Pancreas (tissue), 10 donors: Measurements from ENCODE around the gene SYNPO2. TPM values are rescaled to one million over a fixed set of nuclear protein-coding genes. Genes with fewer than 3 reads are reported as not detected.

ENCODE experiments used
- ATAC-seq, 4 donors: fragments of 200-7000 bp; cut with Tn5 transposase; one replicate each; pipeline versions ENCODE4 v1.8.0 to v1.9.1; 2020; ENCODE audit warnings: mild to moderate bottlenecking in 4 of 4, moderate library complexity in 4 of 4
- DNase-seq, 6 donors: peaks; one replicate each; pipeline ENCODE4 v3.0.0-alpha.2; 2020
- FAIRE-seq: peaks from 2 replicates; lab custom pipeline; 2012; peaks lifted over from hg19 to GRCh38; lab: Jason Lieb, UNC
- H3K27ac ChIP-seq, 4 donors: fragments of 200-600 bp; sonication (generic); 1 replicate in 3 of 4; 2 replicates in 1 of 4; pipeline versions ENCODE4 v1.5.0 to v1.8.0; 2020
- H3K27me3 ChIP-seq, 4 donors: fragments of 200-600 bp; one replicate each; pipeline ENCODE4 v1.8.0; 2021
- H3K36me3 ChIP-seq, 3 donors: fragments of 200-600 bp; sonication (generic) in 1 of 3; one replicate each; pipeline versions ENCODE4 v1.5.0 to v1.8.0; 2020 to 2021
- H3K4me1 ChIP-seq, 3 donors: fragments of 200-600 bp; one replicate each; pipeline ENCODE4 v1.8.0; 2021
- H3K4me3 ChIP-seq, 4 donors: fragments of 200-600 bp; sonication (generic) in 2 of 4; one replicate each; pipeline versions ENCODE4 v1.5.0 to v1.8.0; 2020 to 2021
- H3K9me3 ChIP-seq, 4 donors: fragments of 200-600 bp; one replicate each; pipeline ENCODE4 v1.8.0; 2021
- WGBS, 2 donors: extraction: QIAGEN DNeasy Blood & Tissue Kit; methylation state at CpG; one replicate each; pipeline ENCODE4 v1.1.7; 2013; 5-methylcytosine and 5-hydroxymethylcytosine counted together
- intact Hi-C, 3 donors: fragments of 100-400 bp; cut with DNase I; formaldehyde crosslinking; loops; one replicate each; pipeline versions ENCODE4 v1.11.1 to v1.14.2; 2022
- polyA plus RNA-seq, 2 donors: library from polyadenylated mRNA; stranded (reverse); fragments of 200-250 nt; gene quantifications; one replicate each; pipeline ENCODE4 v1.2.3, GENCODE V29; 2013
- total RNA-seq, 6 donors: library from RNA; stranded (reverse); fragmentation: NEBNext Ultra II Directional in 4 of 6; extraction: Animal tissue kit (Norgen Biotek cat#: 25700) in 4 of 6; gene quantifications; one replicate each; pipeline versions ENCODE4 v1.2.1 to v1.2.4, GENCODE V29; 2021 to 2023
- TF ChIP-seq, protein P1 (sequence below), 4 donors: fragments of 200-600 bp; sonication (generic) in 3 of 4; IDR thresholded peaks; one replicate each; pipeline versions ENCODE4 v1.5.0 to v1.8.0; 2021; ENCODE audit warnings: antibody characterized with exemption in 4 of 4
- donor health status: healthy with polysubstance abuse.
- donor health status: DM: no; HTN: no; CAD: no; lungs with moderate emphysema.
- donor health status: DM: no; HTN: no; CAD: no.
- donor health status: control.
- donor health status: control.
- donor health status: Bipolar disorder and iron deficiency.
- donor health status: DM: yes; HTN: yes; CAD: no.
- donor health status: DM: no; HTN: no; CAD: no.
- donor health status: DM: no; HTN: no; CAD: no.
- donor health status: DM: yes; HTN: yes; CAD: no.

SYNPO2 gene
- total and polyA plus RNA-seq, 8 donors, result 2.1 to 10.9 (median 4.1) TPM

DNA sequence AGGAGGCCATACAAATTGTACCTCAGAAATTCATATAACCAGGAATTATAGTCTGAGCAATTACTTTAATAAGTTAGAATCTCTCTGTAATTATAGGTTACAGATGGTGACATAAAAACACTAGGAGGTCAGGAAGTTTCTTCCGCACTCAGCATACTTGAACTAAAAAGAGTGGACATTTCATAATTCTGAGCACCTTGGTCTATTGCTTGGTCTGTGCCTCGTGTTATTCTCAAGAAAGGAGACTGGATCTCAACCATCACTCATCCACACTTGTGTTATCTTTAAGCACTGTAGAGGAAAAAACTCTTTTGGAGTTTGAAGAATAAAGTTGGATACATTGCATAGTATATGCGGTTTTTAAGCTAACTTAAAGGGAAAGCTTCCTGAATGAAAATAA lies 91.1 kb downstream of the SYNPO2 start:
- ATAC-seq (no peak), FAIRE-seq (no peak), DNase-seq (no peak)
- H3K9me3 ChIP-seq, result no peaks in the 10 kb centered on the region
- no peak overlapping the region for H3K27ac ChIP-seq
- H3K4me1 ChIP-seq, result no peaks in the 10 kb centered on the region
- WGBS, 2 donors, result 67 to 73% methylated on average over 3 of the region's 3 CpGs
- no peak overlapping the region for H3K4me3 ChIP-seq
- H3K27me3 ChIP-seq, result no peaks in the 10 kb centered on the region
- H3K36me3 ChIP-seq, result no peaks in the 10 kb centered on the region
- intact Hi-C loops, result no loop called here
- TF ChIP-seq, protein P1, sequence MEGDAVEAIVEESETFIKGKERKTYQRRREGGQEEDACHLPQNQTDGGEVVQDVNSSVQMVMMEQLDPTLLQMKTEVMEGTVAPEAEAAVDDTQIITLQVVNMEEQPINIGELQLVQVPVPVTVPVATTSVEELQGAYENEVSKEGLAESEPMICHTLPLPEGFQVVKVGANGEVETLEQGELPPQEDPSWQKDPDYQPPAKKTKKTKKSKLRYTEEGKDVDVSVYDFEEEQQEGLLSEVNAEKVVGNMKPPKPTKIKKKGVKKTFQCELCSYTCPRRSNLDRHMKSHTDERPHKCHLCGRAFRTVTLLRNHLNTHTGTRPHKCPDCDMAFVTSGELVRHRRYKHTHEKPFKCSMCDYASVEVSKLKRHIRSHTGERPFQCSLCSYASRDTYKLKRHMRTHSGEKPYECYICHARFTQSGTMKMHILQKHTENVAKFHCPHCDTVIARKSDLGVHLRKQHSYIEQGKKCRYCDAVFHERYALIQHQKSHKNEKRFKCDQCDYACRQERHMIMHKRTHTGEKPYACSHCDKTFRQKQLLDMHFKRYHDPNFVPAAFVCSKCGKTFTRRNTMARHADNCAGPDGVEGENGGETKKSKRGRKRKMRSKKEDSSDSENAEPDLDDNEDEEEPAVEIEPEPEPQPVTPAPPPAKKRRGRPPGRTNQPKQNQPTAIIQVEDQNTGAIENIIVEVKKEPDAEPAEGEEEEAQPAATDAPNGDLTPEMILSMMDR (IDR thresholded peaks at IDR 0.05), result no peak

DNA sequence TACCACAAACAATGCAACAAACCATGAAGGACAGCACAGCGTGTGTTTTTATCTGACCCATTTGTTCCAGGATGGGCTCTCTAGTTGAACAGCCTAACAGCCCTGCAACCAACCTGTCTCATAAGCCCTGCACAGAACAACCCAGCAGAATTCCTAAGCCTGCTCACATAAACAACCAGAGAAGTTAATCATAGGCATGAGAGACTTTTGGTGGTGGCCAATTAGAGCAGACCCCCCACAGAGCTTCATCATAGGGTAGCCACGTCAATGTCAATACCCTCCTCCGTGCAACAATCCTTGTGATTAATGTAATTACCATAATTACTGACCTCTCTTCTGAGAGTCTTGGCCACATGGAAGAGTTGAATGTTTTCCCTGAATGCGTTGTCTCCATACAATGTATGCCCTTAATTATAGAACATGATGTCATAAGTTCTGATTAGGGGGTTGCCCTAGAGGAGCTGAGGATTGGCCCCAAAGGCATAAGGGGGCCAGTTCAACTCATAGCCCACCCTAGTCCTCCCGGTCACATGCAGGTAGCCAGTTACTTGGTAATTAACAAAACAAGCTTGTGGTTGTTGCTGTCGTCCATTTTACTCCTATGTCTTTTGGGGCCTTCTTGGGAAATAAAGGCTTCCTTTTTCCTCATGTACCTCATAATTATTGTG lies 92.7 kb downstream of the SYNPO2 start:
- intact Hi-C loops, result no loop called here
- DNase-seq, result no peak
- 35 to 36% methylated on average over 6 of the region's 6 CpGs for WGBS, 2 donors

DNA sequence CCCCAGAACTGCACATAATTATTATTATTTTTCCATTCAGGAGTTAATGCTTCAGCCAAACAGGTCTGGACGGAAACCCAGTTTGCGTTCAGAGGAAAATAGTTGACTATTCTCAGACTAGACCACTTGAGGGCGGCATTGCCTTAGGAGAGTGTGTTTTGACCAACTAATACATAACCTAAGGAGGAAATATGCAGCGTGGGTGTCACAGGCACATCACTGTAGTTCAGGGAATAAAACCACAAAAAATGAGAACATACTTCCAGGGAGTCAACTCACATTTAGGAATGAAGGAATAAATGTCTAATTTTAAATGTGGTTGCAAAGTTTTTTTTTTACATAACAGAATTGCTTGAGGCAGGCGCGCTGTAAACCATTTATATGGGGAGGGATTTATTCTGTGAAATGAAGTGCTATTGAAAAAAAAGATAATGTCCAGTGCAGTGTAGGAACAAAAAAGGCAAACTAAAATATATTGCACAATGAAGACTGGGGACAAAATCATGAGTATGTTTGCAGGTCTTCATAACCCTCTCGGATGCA lies 93.3 kb downstream of the SYNPO2 start:
- no peaks in the 10 kb centered on the region for H3K27me3 ChIP-seq
- no peaks in the 10 kb centered on the region for H3K9me3 ChIP-seq
- no peaks in the 10 kb centered on the region for H3K36me3 ChIP-seq
- ATAC-seq (peak; percentile 87 to 98 (median 97)), DNase-seq (peak in 4 of 6 donors; percentile 42 to 67 (median 50)), FAIRE-seq (peak; percentile 84)
- H3K4me1 ChIP-seq, result no peaks in the 10 kb centered on the region
- no peak overlapping the region for H3K4me3 ChIP-seq
- TF ChIP-seq, protein P1 (IDR thresholded peaks at IDR 0.05), result peak; percentile 27 to 59 (median 48)
- intact Hi-C loops, result no loop called here
- H3K27ac ChIP-seq, result no peak overlapping the region
- WGBS, 2 donors, result 39 to 40% methylated on average over 7 of the region's 7 CpGs

More for the DNA sequence above, 92.7 kb downstream of the SYNPO2 start:
- ATAC-seq (peak in 1 of 4 donors; percentile 8), FAIRE-seq (no peak)
- no peak overlapping the region for H3K27ac ChIP-seq
- TF ChIP-seq, protein P1 (IDR thresholded peaks at IDR 0.05), result no peak
- H3K36me3 ChIP-seq, result no peaks in the 10 kb centered on the region
- H3K4me1 ChIP-seq, result no peaks in the 10 kb centered on the region
- H3K9me3 ChIP-seq, result no peaks in the 10 kb centered on the region
- no peaks in the 10 kb centered on the region for H3K27me3 ChIP-seq
- no peak overlapping the region for H3K4me3 ChIP-seq

DNA sequence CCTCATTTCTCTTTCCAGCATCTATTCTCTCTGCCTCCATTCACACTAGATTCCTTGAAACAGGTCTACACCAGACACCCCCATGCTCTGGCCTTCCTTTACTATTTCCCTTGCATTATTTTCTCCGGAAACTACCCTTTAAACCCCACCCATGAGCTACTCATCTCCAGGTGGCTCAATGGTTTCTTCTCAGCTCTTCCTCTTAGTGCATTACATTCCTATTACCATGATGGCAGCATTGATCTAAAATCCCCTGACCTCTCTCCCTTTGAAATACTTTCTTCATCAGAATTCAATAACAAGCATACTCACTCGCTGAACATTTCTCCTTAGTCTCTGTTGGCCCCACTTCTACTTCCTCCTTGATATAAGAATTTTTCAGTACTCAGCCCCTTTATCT lies 94.6 kb downstream of the SYNPO2 start:
- Histone ChIP-seq H3K27ac (no peak overlapping the region), H3K9me3 (no peaks in the 10 kb centered on the region), H3K36me3 (no peaks in the 10 kb centered on the region), H3K27me3 (no peaks in the 10 kb centered on the region), H3K4me1 (no peaks in the 10 kb centered on the region), H3K4me3 (no peak overlapping the region)
- WGBS, 2 donors, result 73 to 75% methylated on average over 2 of the region's 2 CpGs
- TF ChIP-seq, protein P1 (IDR thresholded peaks at IDR 0.05), result no peak
- ATAC-seq (no peak), FAIRE-seq (no peak), DNase-seq (no peak)
- intact Hi-C loops, result no loop called here

DNA sequence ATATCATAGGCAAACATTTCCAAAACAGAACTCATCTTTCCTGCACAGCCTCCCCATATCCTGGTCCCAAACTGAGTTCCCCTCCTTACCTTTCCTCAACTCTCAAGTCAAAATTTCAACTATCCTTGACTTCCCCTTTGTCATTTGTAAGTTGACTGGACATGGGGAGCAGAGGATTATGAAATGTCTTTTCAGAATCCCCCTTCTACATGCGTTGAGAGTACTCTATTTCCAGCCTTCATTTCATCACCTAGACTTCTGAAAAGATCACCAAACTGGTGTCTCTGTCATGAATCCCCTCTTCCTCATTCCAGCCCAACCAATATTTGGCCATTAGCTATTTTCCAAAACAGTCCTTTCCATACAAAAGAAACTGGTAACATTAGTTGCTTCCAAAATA lies 95.2 kb downstream of the SYNPO2 start:
- ATAC-seq (no peak), DNase-seq (no peak), FAIRE-seq (no peak)
- no peak overlapping the region for H3K27ac ChIP-seq
- intact Hi-C loops, result no loop called here
- no peaks in the 10 kb centered on the region for H3K9me3 ChIP-seq
- no peaks in the 10 kb centered on the region for H3K36me3 ChIP-seq
- TF ChIP-seq, protein P1 (IDR thresholded peaks at IDR 0.05), result no peak
- WGBS, 2 donors, result 38 to 60% methylated on average over 1 of the region's 1 CpG
- H3K27me3 ChIP-seq, result no peaks in the 10 kb centered on the region
- H3K4me1 ChIP-seq, result peaks cover 0 to 4% (median 0%) of the 10 kb centered on the region in 3 donors
- no peak overlapping the region for H3K4me3 ChIP-seq
